Esophagus muscularis mucosa (tissue), 3 donors: Measurements from ENCODE around the gene SCGB1C2.

ENCODE experiments used
- CTCF ChIP-seq, 3 experiments: fragments of 200-600 bp in 2 of 3; fragments of 450-650 bp in 1 of 3; sonication (generic) in 2 of 3; IDR thresholded peaks; one replicate each; pipeline ENCODE4 v1.5.1; 2017 to 2019; ENCODE audit warnings: antibody characterized with exemption in 3 of 3, mild to moderate bottlenecking in 2 of 3, moderate library complexity in 1 of 3
- POLR2AphosphoS5 ChIP-seq, 2 donors: sonication (generic); formaldehyde crosslinking; IDR thresholded peaks; one replicate each; pipeline ENCODE4 v1.6.1; 2017; ENCODE audit warnings: antibody characterized with exemption in 2 of 2

DNA sequence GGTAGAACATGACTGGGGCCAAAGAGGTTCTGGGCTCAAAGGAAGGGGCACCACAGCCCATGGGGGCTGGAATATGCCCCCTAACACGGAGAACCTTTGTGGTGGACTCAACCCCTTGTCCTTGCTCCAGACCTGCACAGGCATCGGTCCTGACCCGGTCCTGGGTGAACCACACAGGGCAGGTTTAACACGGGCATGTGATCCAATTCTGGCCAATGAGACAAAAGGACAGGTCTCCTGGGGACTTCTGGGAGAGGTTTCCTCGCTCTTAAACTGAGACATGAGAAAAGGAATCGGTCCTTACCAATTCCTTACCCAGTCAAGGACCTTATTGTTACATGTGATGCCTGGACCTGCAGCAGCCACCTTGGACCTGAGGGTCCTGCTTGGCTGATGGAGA is 40.4 kb downstream of the SCGB1C2 start:
- no peak for TF ChIP-seq CTCF (IDR thresholded peaks at IDR 0.05)
- TF ChIP-seq POLR2AphosphoS5 (IDR thresholded peaks at IDR 0.05): no peak
